OCI-LY1 (cell line): ENCODE measurements around the gene GADD45G.
A peak's percentile ranks its signal among the peaks of the same experiment; 100 is the strongest.

Experiments used
- H2AFZ ChIP-seq: fragments of 200-600 bp; sonication (generic), shearing (Covaris generic); 2 replicates; pipeline ENCODE4 v1.6.0; 2014; ENCODE audit warnings: antibody characterized with exemption, mild to moderate bottlenecking, low read length
- H3F3A ChIP-seq: fragments of 200-600 bp; sonication (generic), shearing (Covaris generic); 2 replicates; pipeline ENCODE4 v1.6.0; 2014; ENCODE audit warnings: mild to moderate bottlenecking, antibody characterized with exemption, low read length, moderate library complexity; ENCODE audit not compliant: insufficient read depth
- H3K27ac ChIP-seq: fragments of 200-600 bp; sonication (generic); 2 replicates; pipeline ENCODE4 v1.5.1; 2014; ENCODE audit warnings: low read length, mixed run types, mild to moderate bottlenecking, low read depth; ENCODE audit not compliant: poor library complexity, severe bottlenecking
- H3K27me3 ChIP-seq: fragments of 200-600 bp; sonication (generic); 2 replicates; pipeline ENCODE4 v1.6.0; 2014; ENCODE audit warnings: antibody characterized with exemption, mild to moderate bottlenecking, low read length, moderate library complexity; ENCODE audit not compliant: insufficient read depth
- H3K36me3 ChIP-seq: fragments of 200-600 bp; sonication (generic); 2 replicates; pipeline ENCODE4 v1.6.1; 2014; ENCODE audit warnings: mild to moderate bottlenecking, antibody characterized with exemption, low read length, moderate library complexity, mixed read lengths; ENCODE audit not compliant: insufficient read depth
- H3K4me1 ChIP-seq: fragments of 200-600 bp; sonication (generic); 2 replicates; pipeline ENCODE4 v1.5.1; 2014; ENCODE audit warnings: mild to moderate bottlenecking, low read length, moderate library complexity; ENCODE audit not compliant: insufficient read depth, severe bottlenecking
- H3K4me2 ChIP-seq: fragments of 200-600 bp; sonication (generic), shearing (Covaris generic); 2 replicates; pipeline ENCODE4 v1.6.1; 2014; ENCODE audit warnings: low read length
- H3K4me3 ChIP-seq: fragments of 200-600 bp; sonication (generic); 2 replicates; pipeline ENCODE4 v1.5.1; 2014; ENCODE audit warnings: low read length, low read depth, mild to moderate bottlenecking, mixed read lengths; ENCODE audit not compliant: poor library complexity, severe bottlenecking
- H3K79me2 ChIP-seq: fragments of 200-600 bp; shearing (Covaris generic); 2 replicates; pipeline ENCODE4 v1.6.1; 2016; ENCODE audit warnings: mixed run types, low read length, mixed read lengths; ENCODE audit not compliant: insufficient read depth
- H3K9ac ChIP-seq: fragments of 200-600 bp; sonication (generic), shearing (Covaris generic); 2 replicates; pipeline ENCODE4 v1.6.1; 2014; ENCODE audit warnings: mild to moderate bottlenecking, low read length, mixed read lengths
- H3K9me2 ChIP-seq: fragments of 200-600 bp; sonication (generic), shearing (Covaris generic); 2 replicates; pipeline ENCODE4 v1.6.1; 2014; ENCODE audit warnings: low read depth, mild to moderate bottlenecking, low read length, mixed read lengths
- H3K9me3 ChIP-seq: fragments of 200-600 bp; shearing (Covaris generic); 2 replicates; pipeline ENCODE4 v1.6.1; 2014; ENCODE audit warnings: low read length, mixed read lengths
- H4K20me1 ChIP-seq: fragments of 200-600 bp; sonication (generic), shearing (Covaris generic); 2 replicates; pipeline ENCODE4 v1.6.0; 2016; ENCODE audit warnings: mild to moderate bottlenecking, low read length; ENCODE audit not compliant: insufficient read depth
- CTCF ChIP-seq: fragments of 200-600 bp; sonication (generic), shearing (Covaris generic); IDR thresholded peaks from 2 replicates; pipeline ENCODE4 v1.5.1; 2017; ENCODE audit warnings: mild to moderate bottlenecking, antibody characterized with exemption, low read length, moderate library complexity, mixed read lengths
- EZH2 ChIP-seq: fragments of 200-600 bp; sonication (generic), shearing (Covaris generic); IDR thresholded peaks from 2 replicates; pipeline ENCODE4 v1.8.0; 2017; ENCODE audit warnings: borderline replicate concordance, mixed run types, mild to moderate bottlenecking, antibody characterized with exemption, low read length, moderate library complexity, mixed read lengths

GADD45G gene

DNA sequence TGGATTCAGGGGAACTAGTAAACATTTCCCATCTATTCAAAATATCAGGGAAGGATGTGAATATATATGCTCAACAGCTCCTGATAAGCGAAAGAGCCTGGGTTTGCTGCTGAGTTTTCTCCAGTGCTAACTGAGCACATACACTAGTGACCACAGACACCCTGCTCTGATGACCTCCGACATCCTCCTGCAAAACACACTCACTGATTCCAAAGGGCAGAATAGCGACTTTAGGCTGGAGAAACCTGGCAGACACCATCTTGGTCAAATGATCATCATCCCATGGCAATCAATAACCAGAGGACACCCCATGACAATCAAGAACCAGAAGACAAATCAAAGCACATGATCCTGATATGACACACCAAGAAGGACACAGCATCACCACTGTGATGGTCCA, 9.2 kb upstream of the GADD45G start:
- no peaks in the 10 kb centered on the region for H3K4me1 ChIP-seq
- H2AFZ ChIP-seq = no peak overlapping the region
- H3F3A ChIP-seq = no peaks in the 10 kb centered on the region
- H3K79me2 ChIP-seq = no peaks in the 10 kb centered on the region
- no peak overlapping the region for H3K4me2 ChIP-seq
- no peaks in the 10 kb centered on the region for H3K9me2 ChIP-seq
- no peaks in the 10 kb centered on the region; the same call in 1 of the 2 replicates for H3K27me3 ChIP-seq
- TF ChIP-seq EZH2 = no peak
- TF ChIP-seq CTCF = no peak
- H3K9me3 ChIP-seq = no peaks in the 10 kb centered on the region
- H3K4me3 ChIP-seq = no peak overlapping the region
- no peak overlapping the region for H3K27ac ChIP-seq
- H3K9ac ChIP-seq = no peak overlapping the region
- H4K20me1 ChIP-seq = no peaks in the 10 kb centered on the region
- H3K36me3 ChIP-seq = no peaks in the 10 kb centered on the region

GRCh38 chr9:89596937-89597555, 7.8 kb upstream of the GADD45G start:
- H3K27ac ChIP-seq = no peak overlapping the region
- H3F3A ChIP-seq = no peaks in the 10 kb centered on the region
- no peaks in the 10 kb centered on the region for H3K9me3 ChIP-seq
- H2AFZ ChIP-seq = no peak overlapping the region
- H4K20me1 ChIP-seq = no peaks in the 10 kb centered on the region
- no peaks in the 10 kb centered on the region for H3K36me3 ChIP-seq
- H3K4me2 ChIP-seq = no peak overlapping the region
- no peaks in the 10 kb centered on the region for H3K4me1 ChIP-seq
- no peaks in the 10 kb centered on the region for H3K79me2 ChIP-seq
- no peak overlapping the region for H3K9ac ChIP-seq
- H3K4me3 ChIP-seq = no peak overlapping the region
- TF ChIP-seq CTCF = no peak
- no peak for TF ChIP-seq EZH2
- H3K9me2 ChIP-seq = no peaks in the 10 kb centered on the region
- H3K27me3 ChIP-seq = no peaks in the 10 kb centered on the region; the same call in 1 of the 2 replicates

- no peaks in the 10 kb centered on the region for H3F3A ChIP-seq
- H3K4me1 ChIP-seq = no peaks in the 10 kb centered on the region
- H3K4me2 ChIP-seq = no peak overlapping the region
- H3K79me2 ChIP-seq = no peaks in the 10 kb centered on the region
- no peaks in the 10 kb centered on the region; the same call in 1 of the 2 replicates for H3K27me3 ChIP-seq
- H3K4me3 ChIP-seq = no peak overlapping the region
- H3K36me3 ChIP-seq = no peaks in the 10 kb centered on the region
- no peaks in the 10 kb centered on the region for H3K9me3 ChIP-seq
- no peaks in the 10 kb centered on the region for H4K20me1 ChIP-seq
- no peak for TF ChIP-seq EZH2
- peak; percentile 76 for TF ChIP-seq CTCF
- H2AFZ ChIP-seq = no peak overlapping the region
- no peak overlapping the region for H3K27ac ChIP-seq
- no peaks in the 10 kb centered on the region for H3K9me2 ChIP-seq
- H3K9ac ChIP-seq = no peak overlapping the region
These were observed 7.0 kb upstream of the GADD45G start for GRCh38 chr9:89597711-89598362.
